GM12864 (cell line): ENCODE measurements around the gene KTN1.

ENCODE experiments used
- DNase-seq: peaks from one replicate; pipeline ENCODE4 v3.0.0-alpha.2; 2011; ENCODE audit warnings: low read depth
- H3K4me3 ChIP-seq: 2 replicates; pipeline ENCODE4 v1.5.1; 2011; ENCODE audit warnings: mild to moderate bottlenecking, low read depth, low read length, control low read depth
- CTCF ChIP-seq: IDR thresholded peaks from 2 replicates; pipeline ENCODE4 v1.5.1; 2011; ENCODE audit warnings: low read depth, mild to moderate bottlenecking, moderate library complexity, low read length, control low read depth, inconsistent platforms; ENCODE audit errors: missing control alignments

KTN1 gene

GRCh38 chr14:55547650-55548315 lies 32.2 kb upstream of the KTN1 start:
- DNase-seq, result no peak
- no peak overlapping the region for H3K4me3 ChIP-seq
- TF ChIP-seq CTCF, result no peak

- no peak for TF ChIP-seq CTCF
- DNase-seq, result no peak
- no peak overlapping the region for H3K4me3 ChIP-seq
Measured at GRCh38 chr14:55553791-55554190, 26.2 kb upstream of the KTN1 start.

- H3K4me3 ChIP-seq, result no peak overlapping the region
- no peak for DNase-seq
- no peak for TF ChIP-seq CTCF
Measured at GRCh38 chr14:55556929-55557623, 22.9 kb upstream of the KTN1 start.

GRCh38 chr14:55562135-55562534 lies 17.9 kb upstream of the KTN1 start:
- no peak overlapping the region for H3K4me3 ChIP-seq
- TF ChIP-seq CTCF, result no peak
- DNase-seq, result no peak

- DNase-seq, result no peak
- TF ChIP-seq CTCF, result no peak
- H3K4me3 ChIP-seq, result no peak overlapping the region
Measured at GRCh38 chr14:55568618-55569017, 11.4 kb upstream of the KTN1 start.

- no peak overlapping the region for H3K4me3 ChIP-seq
- TF ChIP-seq CTCF, result no peak
- DNase-seq, result no peak
Measured at GRCh38 chr14:55571125-55571889, 8.7 kb upstream of the KTN1 start.
